Activated naive CD8-positive, alpha-beta T cell (primary cell): ENCODE measurements around the gene IP6K3.
A peak's percentile ranks its signal among the peaks of the same experiment; 100 is the strongest.

ENCODE experiments used
- H3K27ac Mint-ChIP-seq: one replicate; pipeline ENCODE4 v1.8.0; 2021; ENCODE audit warnings: mixed read lengths
- H3K27me3 Mint-ChIP-seq: one replicate; pipeline ENCODE4 v1.8.0; 2021; ENCODE audit warnings: mixed read lengths
- H3K36me3 Mint-ChIP-seq: one replicate; pipeline ENCODE4 v1.8.0; 2021; ENCODE audit warnings: mixed read lengths
- H3K4me1 Mint-ChIP-seq: one replicate; pipeline ENCODE4 v1.8.0; 2021; ENCODE audit warnings: low read depth, mixed read lengths
- H3K4me3 Mint-ChIP-seq: one replicate; pipeline ENCODE4 v1.8.0; 2021; ENCODE audit warnings: mild to moderate bottlenecking, mixed read lengths
- H3K9me3 Mint-ChIP-seq: one replicate; pipeline ENCODE4 v1.8.0; 2021; ENCODE audit warnings: low read depth, mixed read lengths

Gene IP6K3

DNA sequence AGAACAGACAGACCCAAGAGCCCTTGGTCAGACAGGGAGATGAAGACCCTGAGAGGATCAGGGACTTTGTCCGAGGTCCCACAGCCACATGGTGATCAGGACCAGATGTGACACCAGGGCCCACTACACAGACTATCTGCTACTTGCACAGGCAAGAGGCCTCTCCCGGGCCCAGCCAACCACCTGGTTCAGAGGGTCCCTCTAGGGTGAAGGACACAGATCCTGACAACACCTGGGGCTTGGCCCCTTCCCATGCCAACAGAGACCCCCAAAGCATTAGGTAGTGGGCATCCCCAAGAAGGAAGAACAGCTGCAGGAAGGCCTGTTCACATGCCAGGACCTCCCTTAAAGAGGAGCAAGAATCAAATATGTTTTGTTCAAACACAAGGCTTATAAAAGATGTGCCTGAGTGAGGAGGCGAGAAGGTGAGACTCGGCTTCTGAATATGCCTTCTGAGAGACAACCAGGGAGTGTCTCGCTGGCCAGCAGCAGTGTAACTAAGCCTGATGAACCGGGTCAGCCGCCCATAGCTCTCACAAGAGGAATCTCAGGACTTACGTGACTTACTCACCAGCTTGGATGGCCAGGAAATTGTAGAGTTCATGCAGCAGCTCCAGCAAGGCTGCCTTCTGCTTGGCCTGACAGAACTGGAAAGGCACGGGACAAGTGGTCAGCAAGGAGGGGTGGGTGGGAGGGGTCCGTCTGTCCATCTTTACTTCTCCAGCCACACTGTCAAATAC lies 37.2 kb upstream of the IP6K3 start:
- no peaks in the 10 kb centered on the region for H3K36me3 Mint-ChIP-seq
- H3K27ac Mint-ChIP-seq, result peak overlapping the region; percentile 34
- H3K9me3 Mint-ChIP-seq, result no peaks in the 10 kb centered on the region
- H3K4me3 Mint-ChIP-seq, result no peak overlapping the region
- no peaks in the 10 kb centered on the region for H3K27me3 Mint-ChIP-seq
- peaks cover 53% of the 10 kb centered on the region for H3K4me1 Mint-ChIP-seq

GRCh38 chr6:33782561-33782960 lies 35.9 kb upstream of the IP6K3 start:
- Mint-ChIP-seq H3K27me3 (no peaks in the 10 kb centered on the region), H3K27ac (no peak overlapping the region), H3K4me3 (no peak overlapping the region), H3K9me3 (no peaks in the 10 kb centered on the region), H3K36me3 (no peaks in the 10 kb centered on the region), H3K4me1 (peaks cover 47% of the 10 kb centered on the region)

GRCh38 chr6:33781131-33781975 lies 34.6 kb upstream of the IP6K3 start:
- Mint-ChIP-seq H3K27me3 (no peaks in the 10 kb centered on the region), H3K4me3 (no peak overlapping the region), H3K27ac (no peak overlapping the region), H3K9me3 (no peaks in the 10 kb centered on the region), H3K4me1 (peaks cover 35% of the 10 kb centered on the region), H3K36me3 (peaks cover under 1% of the 10 kb centered on the region)

DNA sequence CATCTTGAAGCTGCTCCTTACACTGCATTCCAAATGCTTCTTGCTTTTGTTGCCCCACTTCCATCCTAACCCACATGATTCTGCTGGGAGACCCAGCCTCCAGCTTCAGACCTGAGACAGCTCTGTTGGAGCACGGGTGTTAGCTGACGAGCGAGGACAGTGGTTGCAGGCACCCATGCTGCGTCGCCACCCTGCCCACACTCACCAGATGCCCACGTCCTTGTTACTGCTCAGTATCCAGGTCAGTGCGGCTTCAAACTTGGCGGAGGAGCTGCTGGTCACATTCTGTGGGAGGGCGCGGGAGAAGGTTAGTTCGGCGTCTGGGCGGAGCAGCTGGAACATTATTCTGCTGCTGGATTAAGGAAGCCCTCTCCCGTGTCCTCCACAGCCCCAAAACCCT lies 33.2 kb upstream of the IP6K3 start:
- Mint-ChIP-seq H3K27ac (no peak overlapping the region), H3K36me3 (peaks cover 3% of the 10 kb centered on the region), H3K4me1 (peaks cover 21% of the 10 kb centered on the region), H3K9me3 (no peaks in the 10 kb centered on the region), H3K27me3 (no peaks in the 10 kb centered on the region), H3K4me3 (no peak overlapping the region)

DNA sequence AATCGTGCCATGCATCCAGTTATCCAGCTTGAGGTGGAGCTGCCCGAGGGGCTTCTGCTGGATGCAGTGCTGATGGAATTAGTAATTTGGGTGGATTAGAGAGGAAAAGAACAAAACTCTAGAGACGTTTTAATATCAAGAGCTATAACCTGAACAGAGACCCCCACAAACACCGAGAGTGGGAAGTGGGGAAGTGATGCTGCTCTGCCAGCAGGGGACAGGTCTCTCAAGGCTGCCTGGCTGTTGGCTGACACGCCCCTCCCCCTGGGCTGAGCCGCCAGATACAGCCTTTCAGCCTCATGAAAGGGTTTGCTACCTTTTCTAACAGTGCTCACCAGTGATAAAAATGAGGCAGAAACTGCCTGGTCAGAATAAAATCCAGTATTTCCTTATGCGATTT lies 32.6 kb upstream of the IP6K3 start:
- Mint-ChIP-seq H3K27me3 (no peaks in the 10 kb centered on the region), H3K36me3 (peaks cover 3% of the 10 kb centered on the region), H3K4me3 (no peak overlapping the region), H3K4me1 (peaks cover 15% of the 10 kb centered on the region), H3K27ac (no peak overlapping the region), H3K9me3 (no peaks in the 10 kb centered on the region)

DNA sequence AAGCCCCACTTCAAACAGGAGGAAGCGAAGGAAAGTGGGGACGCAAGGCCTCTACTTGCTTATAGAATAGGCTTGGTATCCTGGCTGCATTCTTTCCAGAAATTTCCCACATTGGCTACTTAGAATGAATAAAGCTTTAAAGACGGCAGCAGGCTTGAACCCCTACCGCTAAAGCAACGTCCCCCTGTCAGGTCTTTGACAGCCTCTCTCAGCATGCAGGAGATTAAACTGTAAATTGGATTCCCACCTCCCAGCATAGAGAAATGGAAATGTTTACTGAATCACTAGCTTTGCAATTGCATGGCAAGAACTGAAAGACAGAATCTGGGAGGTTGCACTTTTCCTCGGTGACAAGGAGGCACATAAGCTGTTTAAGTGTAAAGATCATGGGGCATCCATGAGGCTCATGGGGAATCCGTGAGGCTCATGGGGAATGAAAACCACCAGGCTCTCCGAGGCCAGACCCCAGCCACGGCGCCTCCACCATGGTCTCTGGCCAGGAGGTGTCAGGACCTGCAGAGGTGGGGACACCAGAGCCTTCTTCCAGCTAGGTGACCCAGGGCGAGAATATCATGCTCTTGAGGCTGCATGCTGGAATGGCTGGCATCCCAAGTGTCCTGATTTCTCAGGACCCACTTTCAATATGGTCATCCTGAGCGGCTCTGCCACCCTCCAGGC lies 31.9 kb upstream of the IP6K3 start:
- Mint-ChIP-seq H3K27me3 (no peaks in the 10 kb centered on the region), H3K9me3 (no peaks in the 10 kb centered on the region), H3K36me3 (peaks cover 3% of the 10 kb centered on the region), H3K4me3 (no peak overlapping the region), H3K4me1 (peaks cover 11% of the 10 kb centered on the region), H3K27ac (no peak overlapping the region)

DNA sequence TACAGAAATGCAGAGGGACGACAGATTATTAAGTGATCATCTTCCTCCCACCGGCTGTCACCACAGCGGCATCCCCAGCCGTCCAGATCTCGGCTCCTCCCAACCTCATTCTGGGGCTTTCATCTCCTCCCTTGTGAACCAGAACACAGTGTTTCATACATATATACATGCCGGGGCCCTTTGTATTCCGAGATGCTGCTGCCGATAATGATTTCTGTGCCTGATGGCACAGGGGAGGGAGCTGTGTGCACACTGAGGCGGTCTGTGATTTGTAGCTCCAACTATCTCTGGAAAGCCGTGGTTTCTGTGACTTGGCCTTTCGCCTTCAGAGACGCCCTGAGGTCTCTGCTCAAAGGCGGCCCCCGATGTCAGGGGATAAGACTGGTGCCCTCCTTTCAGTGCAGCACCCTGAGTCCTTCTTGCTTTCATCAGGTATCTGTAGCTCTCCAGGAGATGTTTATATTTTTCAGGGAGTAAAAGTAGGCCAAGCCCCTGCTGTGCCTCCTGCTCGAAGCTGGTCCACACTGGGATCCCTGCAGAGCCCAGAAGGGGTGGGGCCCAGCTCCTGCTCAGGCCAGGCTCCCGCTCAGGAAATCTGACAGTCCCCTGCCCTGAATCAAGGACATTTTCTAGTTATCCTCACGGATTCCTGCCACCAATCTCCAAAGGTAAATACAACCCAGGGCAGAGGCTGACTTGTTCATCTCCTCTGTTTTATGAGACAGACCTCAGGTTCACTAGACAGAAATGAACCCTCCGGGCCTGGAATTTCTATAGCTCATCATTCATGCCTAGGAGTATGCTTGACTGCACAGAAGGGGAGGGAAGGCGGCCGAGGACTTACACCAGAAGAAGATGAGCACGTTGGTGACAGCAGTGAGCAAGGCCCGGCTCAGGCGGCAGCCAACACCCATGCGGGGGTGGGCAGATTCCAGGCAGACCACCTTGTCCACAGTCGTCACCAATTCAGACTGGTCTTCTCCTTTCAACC lies 31.0 kb upstream of the IP6K3 start:
- Mint-ChIP-seq H3K36me3 (peaks cover 5% of the 10 kb centered on the region), H3K27ac (no peak overlapping the region), H3K4me3 (no peak overlapping the region)

DNA sequence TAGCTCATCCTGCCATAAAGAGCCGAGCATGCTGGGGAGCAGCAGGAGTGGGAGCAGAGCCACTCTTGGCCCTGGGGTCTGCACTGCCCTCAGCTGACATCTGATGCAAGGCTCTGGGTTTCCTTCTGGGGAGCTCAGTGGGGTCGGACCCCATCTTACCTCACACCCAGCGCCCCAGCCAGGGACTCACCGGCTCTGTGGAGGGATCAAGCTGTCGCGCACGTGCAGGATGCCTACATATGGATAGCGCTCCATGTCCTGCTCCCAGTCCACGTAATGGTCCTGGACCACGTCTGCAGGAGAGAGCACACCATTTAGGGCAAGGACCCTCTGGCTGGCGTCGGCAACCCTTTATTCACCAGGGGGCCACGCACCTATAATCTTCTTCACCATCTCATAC lies 30.1 kb upstream of the IP6K3 start:
- Mint-ChIP-seq H3K4me3 (no peak overlapping the region), H3K36me3 (peaks cover 5% of the 10 kb centered on the region), H3K4me1 (peaks cover 10% of the 10 kb centered on the region), H3K27ac (no peak overlapping the region), H3K9me3 (no peaks in the 10 kb centered on the region), H3K27me3 (no peaks in the 10 kb centered on the region)

More for the DNA sequence above, 31.0 kb upstream of the IP6K3 start:
- H3K27me3 Mint-ChIP-seq, result no peaks in the 10 kb centered on the region
- H3K4me1 Mint-ChIP-seq, result peaks cover 13% of the 10 kb centered on the region
- H3K9me3 Mint-ChIP-seq, result no peaks in the 10 kb centered on the region

- Mint-ChIP-seq H3K36me3 (peaks cover 5% of the 10 kb centered on the region), H3K4me1 (peaks cover 12% of the 10 kb centered on the region), H3K27ac (no peak overlapping the region), H3K4me3 (no peak overlapping the region), H3K27me3 (no peaks in the 10 kb centered on the region), H3K9me3 (no peaks in the 10 kb centered on the region)
Observed at GRCh38 chr6:33776186-33776585, 29.5 kb upstream of the IP6K3 start.

- Mint-ChIP-seq H3K9me3 (no peaks in the 10 kb centered on the region), H3K27ac (no peak overlapping the region), H3K27me3 (no peaks in the 10 kb centered on the region), H3K4me1 (peaks cover 9% of the 10 kb centered on the region), H3K4me3 (no peak overlapping the region), H3K36me3 (peaks cover 5% of the 10 kb centered on the region)
Observed at GRCh38 chr6:33774774-33775173, 28.1 kb upstream of the IP6K3 start.

DNA sequence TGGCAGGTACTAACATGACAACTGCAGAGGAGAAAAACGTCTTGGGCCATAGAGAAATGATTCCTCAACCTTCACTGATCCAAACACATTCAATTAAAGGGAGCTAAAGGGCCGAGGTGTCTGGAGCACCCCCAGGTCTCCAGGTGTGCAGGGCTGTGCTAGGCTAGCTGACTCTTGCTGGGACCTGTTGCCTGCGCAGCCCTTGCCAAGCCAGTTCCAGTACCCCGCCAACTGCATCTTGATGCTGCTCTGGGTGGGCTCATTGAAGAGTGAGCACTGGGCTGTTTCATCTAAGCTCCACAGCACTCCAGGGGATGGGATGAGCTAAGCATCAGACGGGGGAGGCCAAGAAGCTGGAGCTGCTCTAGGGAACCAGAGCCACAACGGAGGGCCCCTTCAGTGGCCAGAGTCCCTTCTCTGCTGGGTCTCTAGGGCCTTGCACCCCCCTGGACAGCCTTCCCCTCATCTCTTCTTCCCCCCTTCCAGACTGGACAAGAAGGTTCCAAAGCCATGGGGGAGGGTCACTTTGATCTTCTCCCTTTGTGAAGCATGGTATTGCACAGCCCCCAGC lies 26.3 kb upstream of the IP6K3 start:
- Mint-ChIP-seq H3K4me3 (no peak overlapping the region), H3K36me3 (peaks cover 5% of the 10 kb centered on the region), H3K27me3 (no peaks in the 10 kb centered on the region), H3K27ac (peak overlapping the region; percentile 61), H3K9me3 (no peaks in the 10 kb centered on the region), H3K4me1 (peaks cover 10% of the 10 kb centered on the region)

DNA sequence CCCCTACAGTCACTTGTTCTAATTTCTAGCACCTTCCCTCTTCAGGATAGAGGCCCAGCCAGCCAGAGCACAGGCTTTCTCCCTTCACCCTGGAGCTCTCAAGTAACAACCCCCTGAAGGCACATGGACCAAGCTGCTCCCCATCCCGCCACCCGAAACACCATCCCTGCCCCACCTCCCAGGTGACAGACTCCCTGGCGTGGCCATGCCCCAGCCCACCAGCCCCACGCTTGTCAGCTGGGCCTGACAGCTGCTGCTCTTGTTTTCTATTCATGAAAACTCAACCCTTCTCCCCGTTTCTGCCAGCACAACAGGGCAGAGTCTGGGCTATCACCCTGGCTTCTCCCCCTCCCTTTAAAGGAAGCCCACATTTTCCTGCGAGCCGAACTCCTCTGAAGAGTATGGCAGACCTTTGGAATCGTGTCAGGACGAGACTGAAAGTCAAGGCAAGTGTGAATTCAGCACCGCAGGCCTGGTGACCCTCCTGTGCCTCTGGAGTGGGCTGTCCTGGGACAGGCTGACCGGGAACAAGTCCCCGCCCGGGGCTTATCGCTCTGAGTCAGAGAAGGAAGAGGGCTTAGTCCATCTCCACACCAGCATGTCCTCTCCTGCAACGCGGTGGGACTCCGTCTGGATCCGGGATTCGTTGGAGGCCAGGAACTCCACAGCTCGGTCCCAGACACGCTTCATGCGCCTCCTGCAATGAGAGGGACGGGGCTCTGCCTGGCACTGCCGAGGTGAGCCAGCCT lies 25.6 kb upstream of the IP6K3 start:
- peaks cover 5% of the 10 kb centered on the region for H3K36me3 Mint-ChIP-seq

More for the DNA sequence above, 25.6 kb upstream of the IP6K3 start:
- H3K27ac Mint-ChIP-seq, result peak overlapping the region; percentile 61
- H3K4me3 Mint-ChIP-seq, result no peak overlapping the region
- H3K4me1 Mint-ChIP-seq, result peaks cover 10% of the 10 kb centered on the region
- H3K27me3 Mint-ChIP-seq, result no peaks in the 10 kb centered on the region
- no peaks in the 10 kb centered on the region for H3K9me3 Mint-ChIP-seq
